Prostate gland (tissue), 2 donors: ENCODE data around the gene TMEM255A.

Source experiments
- POLR2A ChIP-seq: fragments of 450-650 bp; IDR thresholded peaks from one replicate; pipeline ENCODE4 v1.6.1; 2016; ENCODE audit warnings: antibody characterized with exemption, mild to moderate bottlenecking
- POLR2AphosphoS5 ChIP-seq: sonication (generic); formaldehyde crosslinking; IDR thresholded peaks from one replicate; pipeline ENCODE4 v1.6.1; 2017; ENCODE audit warnings: antibody characterized with exemption
- TF ChIP-seq, protein P1 (sequence below), 4 experiments: fragments of 200-600 bp in 2 of 4; fragments of 450-650 bp in 2 of 4; sonication (generic) in 2 of 4; IDR thresholded peaks; 1 replicate in 3 of 4; 2 replicates in 1 of 4; pipeline ENCODE4 v1.5.1; 2016 to 2019; ENCODE audit warnings: antibody characterized with exemption in 4 of 4, mild to moderate bottlenecking in 2 of 4, moderate library complexity in 2 of 4

- TF ChIP-seq, protein P1, sequence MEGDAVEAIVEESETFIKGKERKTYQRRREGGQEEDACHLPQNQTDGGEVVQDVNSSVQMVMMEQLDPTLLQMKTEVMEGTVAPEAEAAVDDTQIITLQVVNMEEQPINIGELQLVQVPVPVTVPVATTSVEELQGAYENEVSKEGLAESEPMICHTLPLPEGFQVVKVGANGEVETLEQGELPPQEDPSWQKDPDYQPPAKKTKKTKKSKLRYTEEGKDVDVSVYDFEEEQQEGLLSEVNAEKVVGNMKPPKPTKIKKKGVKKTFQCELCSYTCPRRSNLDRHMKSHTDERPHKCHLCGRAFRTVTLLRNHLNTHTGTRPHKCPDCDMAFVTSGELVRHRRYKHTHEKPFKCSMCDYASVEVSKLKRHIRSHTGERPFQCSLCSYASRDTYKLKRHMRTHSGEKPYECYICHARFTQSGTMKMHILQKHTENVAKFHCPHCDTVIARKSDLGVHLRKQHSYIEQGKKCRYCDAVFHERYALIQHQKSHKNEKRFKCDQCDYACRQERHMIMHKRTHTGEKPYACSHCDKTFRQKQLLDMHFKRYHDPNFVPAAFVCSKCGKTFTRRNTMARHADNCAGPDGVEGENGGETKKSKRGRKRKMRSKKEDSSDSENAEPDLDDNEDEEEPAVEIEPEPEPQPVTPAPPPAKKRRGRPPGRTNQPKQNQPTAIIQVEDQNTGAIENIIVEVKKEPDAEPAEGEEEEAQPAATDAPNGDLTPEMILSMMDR (IDR thresholded peaks at IDR 0.05), result no peak
- TF ChIP-seq POLR2A, result no peak
- TF ChIP-seq POLR2AphosphoS5, result no peak
Measured at GRCh38 chrX:120244395-120244734, 66.9 kb downstream of the TMEM255A start.
